Neural cell (in vitro differentiated cells): ENCODE measurements around the gene CDA.

Experiments used
- CTCF ChIP-seq: fragments of 450-650 bp; IDR thresholded peaks from 2 replicates; pipeline ENCODE4 v1.5.1; 2014; ENCODE audit warnings: antibody characterized with exemption, mild to moderate bottlenecking, moderate library complexity; ENCODE audit not compliant: poor library complexity, severe bottlenecking
- EP300 ChIP-seq: fragments of 450-650 bp; conservative IDR thresholded peaks from 2 replicates; pipeline ENCODE4 v1.6.1; 2014; ENCODE audit warnings: antibody characterized with exemption, mild to moderate bottlenecking, moderate library complexity; ENCODE audit not compliant: poor library complexity, severe bottlenecking
- POLR2AphosphoS5 ChIP-seq: IDR thresholded peaks from 2 replicates; pipeline ENCODE4 v1.6.1; 2012

GRCh38 chr1:20648946-20649345 lies 60.0 kb downstream of the CDA start:
- TF ChIP-seq CTCF (no peak), EP300 (no peak), POLR2AphosphoS5 (no peak)
